GM19372 (cell line): Measurements from ENCODE around the gene KANSL1.
"Not testable (repeated sequence)": the region's sequence is repeated elsewhere in the genome, so short reads cannot be mapped to it uniquely, and the experiment has no call there.

Experiments
- ATAC-seq: cut with Tn5 transposase; IDR thresholded peaks from one replicate; pipeline ENCODE4 v1.9.1; 2021; ENCODE audit warnings: mild to moderate bottlenecking, low read depth, moderate library complexity; ENCODE audit not compliant: unreplicated experiment

Gene KANSL1

GRCh38 chr17:46008591-46008990, 184.6 kb downstream of the KANSL1 start:
- no peak for ATAC-seq

- ATAC-seq: no peak
These were observed 185.7 kb downstream of the KANSL1 start for GRCh38 chr17:46007461-46007965.

GRCh38 chr17:46006082-46006481, 187.1 kb downstream of the KANSL1 start:
- not testable (repeated sequence) for ATAC-seq

GRCh38 chr17:46003907-46004748, 189.1 kb downstream of the KANSL1 start:
- no peak for ATAC-seq

- ATAC-seq: no peak
These were observed 190.3 kb downstream of the KANSL1 start for GRCh38 chr17:46002973-46003316.

- ATAC-seq: no peak
These were observed 190.8 kb downstream of the KANSL1 start for GRCh38 chr17:46002311-46002972.

- no peak for ATAC-seq
These were observed 191.6 kb downstream of the KANSL1 start for GRCh38 chr17:46001390-46002310.

- no peak for ATAC-seq
These were observed 192.5 kb downstream of the KANSL1 start for GRCh38 chr17:46000757-46001156.

GRCh38 chr17:46000292-46000691, 192.9 kb downstream of the KANSL1 start:
- no peak for ATAC-seq

GRCh38 chr17:45999900-46000290, 193.3 kb downstream of the KANSL1 start:
- no peak for ATAC-seq

- no peak for ATAC-seq
These were observed 194.0 kb downstream of the KANSL1 start, which contains the start of gene STH for GRCh38 chr17:45998987-45999899. TSS of gene STH (plus strand) at chr17:45999250. CDS start at chr17:45999280, 30 bp downstream.

GRCh38 chr17:45997624-45998023, 195.6 kb downstream of the KANSL1 start:
- ATAC-seq: no peak

- ATAC-seq: no peak
These were observed 196.1 kb downstream of the KANSL1 start for GRCh38 chr17:45997166-45997565.

GRCh38 chr17:45996282-45996937, 196.8 kb downstream of the KANSL1 start:
- ATAC-seq: no peak

GRCh38 chr17:45995627-45996270, 197.5 kb downstream of the KANSL1 start:
- no peak for ATAC-seq

GRCh38 chr17:45994987-45995386, 198.2 kb downstream of the KANSL1 start:
- no peak for ATAC-seq

- ATAC-seq: no peak
These were observed 199.1 kb downstream of the KANSL1 start for GRCh38 chr17:45993962-45994627.

GRCh38 chr17:45992904-45993303, 200.3 kb downstream of the KANSL1 start:
- ATAC-seq: no peak
